ENCODE data around the gene RPTOR. TPM values are rescaled to one million over a fixed set of nuclear protein-coding genes. Genes with fewer than 3 reads are reported as not detected.

RPTOR gene
- total and polyA plus RNA-seq, 2 donors (not counting 3 experiments of a cell fraction or from before 2014, with no cell fraction given), result 10.7 to 41.8 TPM

GRCh38 chr17:80942423-80943345, 398.0 kb downstream of the RPTOR start:
- no peak overlapping the region for H2AFZ ChIP-seq (ENCODE audit: low read depth, low read length)
- FAIRE-seq (no peak), DNase-seq (ENCODE audit: low read depth, low spot score) (no peak)
- H3K79me2 ChIP-seq (ENCODE audit: control insufficient read depth, insufficient read depth, low read length), result no peaks in the 10 kb centered on the region
- no peak overlapping the region for H3K9ac ChIP-seq (replicated peaks; ENCODE audit: extremely low read depth, insufficient read depth, low read length)
- H3K36me3 ChIP-seq (ENCODE audit: control insufficient read depth in 2 of 2, extremely low read depth in 1 of 2, insufficient read depth in 2 of 2, low read length in 2 of 2), result no peaks in the 10 kb centered on the region
- H3K9me1 ChIP-seq (replicated peaks; ENCODE audit: control insufficient read depth, extremely low read depth, insufficient read depth, low read length), result no peaks in the 10 kb centered on the region
- H3K27me3 ChIP-seq (ENCODE audit: control insufficient read depth in 2 of 2, insufficient read depth in 2 of 2, low read length in 2 of 2), result no peaks in the 10 kb centered on the region
- no peaks in the 10 kb centered on the region for H4K20me1 ChIP-seq (replicated peaks; ENCODE audit: control insufficient read depth, extremely low read depth, insufficient read depth, low read length)
- no peaks in the 10 kb centered on the region for H3K9me3 ChIP-seq (replicated peaks; ENCODE audit: control insufficient read depth, insufficient read depth, low read length)
- H3K4me2 ChIP-seq (ENCODE audit: insufficient read depth, low read length), result no peak overlapping the region
- ChIA-PET POLR2A (no interaction called here), CTCF (interaction anchor here (1.4 kb wide), 1 partner anchor 516 kb away, joined by 5 read pairs; no protein-coding TSS in a partner anchor)
- dilution Hi-C loops (cut with MboI; ENCODE audit: extremely low pct_ligation_motif_present, low sequenced_read_pairs) (no loop called here), intact Hi-C loops (cut with micrococcal nuclease) (no loop called here)
- no peaks in the 10 kb centered on the region for H3K4me1 ChIP-seq (ENCODE audit: control insufficient read depth, extremely low read depth, insufficient read depth, low read length)
- no TSS peak for BruUV-seq (replicated peaks)
- no peak overlapping the region for H3K27ac ChIP-seq (ENCODE audit: insufficient read depth, low read depth, low read length)
- no peak overlapping the region for H3K4me3 ChIP-seq (replicated peaks in 1 of 3; ENCODE audit: insufficient read depth in 1 of 3, low read depth in 1 of 3, low read length in 3 of 3)
- TF ChIP-seq POLR2A (IDR thresholded peaks at IDR 0.05; ENCODE audit: low read depth, low read length) (no peak), CTCF (IDR thresholded peaks at IDR 0.05; ENCODE audit: extremely low read depth in 1 of 2, insufficient read depth in 1 of 2, low read depth in 1 of 2, low read length in 2 of 2) (no peak), MYC (IDR thresholded peaks at IDR 0.05; ENCODE audit: low read depth, low read length) (no peak), EZH2 (IDR thresholded peaks at IDR 0.05; ENCODE audit: borderline replicate concordance, low read depth, low read length, severe bottlenecking) (no peak), MAX (IDR thresholded peaks at IDR 0.05; ENCODE audit: insufficient read depth, insufficient read length) (no peak), JUN (IDR thresholded peaks at IDR 0.05; ENCODE audit: borderline replicate concordance, insufficient read depth, insufficient read length, low read depth) (no peak), POLR2AphosphoS5 (IDR thresholded peaks at IDR 0.05; ENCODE audit: insufficient read depth, low read depth, low read length) (no peak), GATA2 (IDR thresholded peaks at IDR 0.05; ENCODE audit: insufficient read depth, insufficient read length, low read depth, low read length) (no peak), FOS (IDR thresholded peaks at IDR 0.05; ENCODE audit: borderline replicate concordance, insufficient read depth, low read length) (no peak)

Data from endothelial cell of umbilical vein (primary cell).